Upper lobe of right lung (tissue), 1 donor: Measurements from ENCODE around the gene KDR. TPM values are rescaled to one million over a fixed set of nuclear protein-coding genes. Genes with fewer than 3 reads are reported as not detected.

ENCODE experiments used
- ATAC-seq: fragments of 200-7000 bp; cut with Tn5 transposase; one replicate; pipeline ENCODE4 v1.9.1; 2020; ENCODE audit warnings: mild to moderate bottlenecking, moderate library complexity
- DNase-seq: peaks from one replicate; pipeline ENCODE4 v3.0.0-alpha.2; 2020
- H3K27ac ChIP-seq: fragments of 200-600 bp; one replicate; pipeline ENCODE4 v1.8.0; 2022
- H3K27me3 ChIP-seq: fragments of 200-600 bp; one replicate; pipeline ENCODE4 v1.8.0; 2022; ENCODE audit warnings: mild to moderate bottlenecking
- H3K36me3 ChIP-seq: fragments of 200-600 bp; one replicate; pipeline ENCODE4 v1.8.0; 2022
- H3K4me1 ChIP-seq: fragments of 200-600 bp; one replicate; pipeline ENCODE4 v1.8.0; 2022
- H3K4me3 ChIP-seq: fragments of 200-600 bp; one replicate; pipeline ENCODE4 v1.8.0; 2022; ENCODE audit warnings: mild to moderate bottlenecking
- H3K9me3 ChIP-seq: fragments of 200-600 bp; one replicate; pipeline ENCODE4 v1.8.0; 2022
- intact Hi-C: fragments of 100-400 bp; cut with DNase I; formaldehyde crosslinking; loops from one replicate; pipeline ENCODE4 v1.11.0; 2022
- total RNA-seq: library from RNA; stranded (reverse); fragmentation: NEBNext Ultra II Directional; extraction: Animal tissue kit (Norgen Biotek cat#: 25700); gene quantifications from one replicate; pipeline ENCODE4 v1.2.1, GENCODE V29; 2021
- TF ChIP-seq, protein P1 (sequence below): fragments of 200-600 bp; IDR thresholded peaks from one replicate; pipeline ENCODE4 v1.8.0; 2022; ENCODE audit warnings: antibody characterized with exemption
- donor health status: DM: no; HTN: yes; CAD: no; lungs with severe emphysema.

Gene KDR
- total RNA-seq, 1 donor from 2014 or later: 48.6 TPM

DNA sequence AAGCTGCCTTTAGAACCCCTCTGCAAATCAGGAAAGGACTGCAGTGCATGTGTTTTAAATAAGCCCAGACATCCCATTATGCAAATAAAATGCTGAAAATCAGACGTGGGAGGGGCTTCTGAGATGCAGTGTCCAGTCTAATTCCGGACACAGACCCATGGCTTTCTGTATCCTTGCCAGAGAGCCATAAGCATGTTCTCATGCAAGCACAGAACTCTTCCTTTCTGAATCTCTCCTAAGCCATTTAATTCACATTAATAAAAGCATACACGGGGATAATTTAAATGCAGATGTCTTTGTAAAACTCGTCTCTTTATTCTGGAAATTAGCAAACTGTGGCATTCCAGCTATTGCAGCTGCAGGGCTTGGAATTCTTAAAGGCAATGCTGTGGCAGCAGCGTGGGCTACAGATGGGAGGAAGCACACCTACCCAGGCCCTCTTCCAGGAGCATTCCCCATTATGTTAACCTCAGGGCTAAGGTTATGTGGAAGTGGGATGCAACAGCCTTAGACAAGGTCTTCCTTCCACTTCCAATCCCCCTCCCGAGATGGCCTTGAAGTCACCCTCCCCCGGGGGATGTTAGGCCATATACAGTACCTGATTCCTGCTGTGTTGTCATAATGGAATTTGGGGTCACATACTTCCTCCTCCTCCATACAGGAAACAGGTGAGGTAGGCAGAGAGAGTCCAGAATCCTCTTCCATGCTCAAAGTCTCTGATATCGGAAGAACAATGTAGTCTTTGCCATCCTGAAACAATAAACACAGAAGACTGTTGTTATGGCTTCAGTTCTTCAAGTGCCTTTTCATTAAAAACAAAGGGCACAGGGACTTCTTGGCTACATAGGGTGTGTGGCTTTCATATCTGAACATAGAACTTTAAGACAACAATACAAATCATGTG, 38.1 kb downstream of the KDR start:
- DNase-seq (no peak), ATAC-seq (no peak)
- TF ChIP-seq, protein P1, sequence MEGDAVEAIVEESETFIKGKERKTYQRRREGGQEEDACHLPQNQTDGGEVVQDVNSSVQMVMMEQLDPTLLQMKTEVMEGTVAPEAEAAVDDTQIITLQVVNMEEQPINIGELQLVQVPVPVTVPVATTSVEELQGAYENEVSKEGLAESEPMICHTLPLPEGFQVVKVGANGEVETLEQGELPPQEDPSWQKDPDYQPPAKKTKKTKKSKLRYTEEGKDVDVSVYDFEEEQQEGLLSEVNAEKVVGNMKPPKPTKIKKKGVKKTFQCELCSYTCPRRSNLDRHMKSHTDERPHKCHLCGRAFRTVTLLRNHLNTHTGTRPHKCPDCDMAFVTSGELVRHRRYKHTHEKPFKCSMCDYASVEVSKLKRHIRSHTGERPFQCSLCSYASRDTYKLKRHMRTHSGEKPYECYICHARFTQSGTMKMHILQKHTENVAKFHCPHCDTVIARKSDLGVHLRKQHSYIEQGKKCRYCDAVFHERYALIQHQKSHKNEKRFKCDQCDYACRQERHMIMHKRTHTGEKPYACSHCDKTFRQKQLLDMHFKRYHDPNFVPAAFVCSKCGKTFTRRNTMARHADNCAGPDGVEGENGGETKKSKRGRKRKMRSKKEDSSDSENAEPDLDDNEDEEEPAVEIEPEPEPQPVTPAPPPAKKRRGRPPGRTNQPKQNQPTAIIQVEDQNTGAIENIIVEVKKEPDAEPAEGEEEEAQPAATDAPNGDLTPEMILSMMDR: no peak
- H3K27me3 ChIP-seq: no peaks in the 10 kb centered on the region
- no peaks in the 10 kb centered on the region for H3K9me3 ChIP-seq
- H3K27ac ChIP-seq: no peak overlapping the region
- H3K4me1 ChIP-seq: peaks cover 3% of the 10 kb centered on the region
- H3K36me3 ChIP-seq: peaks cover 8% of the 10 kb centered on the region
- no peak overlapping the region for H3K4me3 ChIP-seq
- intact Hi-C loops: no loop called here

DNA sequence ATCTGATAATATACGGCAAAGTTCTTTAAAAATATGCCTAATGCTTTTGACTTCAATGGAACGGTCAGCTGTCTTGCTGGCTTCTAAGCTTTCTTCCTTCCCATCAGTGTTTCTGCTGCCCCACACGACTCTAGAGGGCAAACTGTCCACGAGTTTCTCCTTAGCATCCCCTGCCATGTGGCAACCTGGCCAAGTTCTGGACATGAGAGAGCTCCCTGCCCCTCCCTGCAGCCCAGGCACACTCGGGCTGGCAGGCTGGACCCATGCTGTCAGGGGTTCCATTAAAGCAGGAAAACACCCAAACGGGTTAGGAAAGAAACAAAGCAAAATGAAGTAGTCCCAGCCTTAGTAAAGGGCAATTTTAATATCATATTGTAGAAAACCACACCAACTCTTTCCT, 38.8 kb downstream of the KDR start:
- intact Hi-C loops: no loop called here
- DNase-seq (no peak), ATAC-seq (no peak)
- H3K27ac ChIP-seq: no peak overlapping the region
- H3K9me3 ChIP-seq: no peaks in the 10 kb centered on the region
- TF ChIP-seq, protein P1: no peak
- H3K27me3 ChIP-seq: no peaks in the 10 kb centered on the region
- H3K4me1 ChIP-seq: peaks cover 3% of the 10 kb centered on the region
- no peak overlapping the region for H3K4me3 ChIP-seq
- peaks cover 11% of the 10 kb centered on the region for H3K36me3 ChIP-seq

DNA sequence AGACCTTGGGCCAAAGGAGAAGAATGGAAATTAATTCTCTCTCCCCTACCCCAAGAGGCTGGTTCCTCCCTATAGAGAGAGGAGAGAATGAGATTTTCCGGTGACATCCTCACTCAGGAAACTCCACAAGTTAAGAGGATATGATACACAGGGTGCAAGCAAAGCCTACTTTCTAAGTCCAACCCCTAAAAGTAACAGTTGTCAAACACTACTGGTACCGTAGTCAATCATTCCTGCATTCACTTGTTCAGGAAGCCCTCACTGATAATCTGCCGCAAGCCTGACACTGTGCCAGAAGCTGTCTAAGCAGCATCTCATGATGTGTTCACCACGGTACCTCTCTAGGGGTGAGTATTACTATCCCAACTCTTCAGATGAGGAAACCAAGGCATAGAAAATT, 41.7 kb downstream of the KDR start:
- TF ChIP-seq, protein P1: no peak
- intact Hi-C loops: no loop called here
- H3K27ac ChIP-seq: no peak overlapping the region

DNA sequence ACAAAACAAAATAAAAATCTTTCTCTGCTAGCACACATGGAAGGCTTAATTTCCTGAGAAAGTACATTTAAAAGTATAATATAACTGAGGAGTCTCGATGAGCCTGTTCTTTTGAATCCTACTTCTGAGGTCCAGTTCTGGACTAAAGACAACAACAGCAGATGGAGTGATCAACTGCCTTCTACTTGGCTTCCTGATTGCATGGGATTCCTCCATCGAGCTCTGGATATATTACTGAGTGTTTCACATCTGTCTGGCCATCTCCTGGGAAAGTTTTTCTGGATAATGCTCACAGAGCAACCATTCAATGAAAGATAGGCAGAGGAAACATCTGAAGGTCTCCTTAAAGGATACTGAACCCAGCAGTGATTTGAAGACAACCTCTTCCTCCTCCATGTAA, 42.6 kb downstream of the KDR start:
- no peak overlapping the region for H3K4me3 ChIP-seq
- H3K9me3 ChIP-seq: no peaks in the 10 kb centered on the region
- intact Hi-C loops: no loop called here
- DNase-seq (no peak), ATAC-seq (no peak)
- no peaks in the 10 kb centered on the region for H3K27me3 ChIP-seq
- TF ChIP-seq, protein P1: no peak
- peaks cover 4% of the 10 kb centered on the region for H3K4me1 ChIP-seq
- peaks cover 12% of the 10 kb centered on the region for H3K36me3 ChIP-seq
- H3K27ac ChIP-seq: no peak overlapping the region

More for the DNA sequence above, 41.7 kb downstream of the KDR start:
- Histone ChIP-seq H3K4me1 (peaks cover 7% of the 10 kb centered on the region), H3K4me3 (no peak overlapping the region), H3K36me3 (peaks cover 12% of the 10 kb centered on the region), H3K9me3 (no peaks in the 10 kb centered on the region), H3K27me3 (no peaks in the 10 kb centered on the region)
- no peak for DNase-seq
- no peak for ATAC-seq

DNA sequence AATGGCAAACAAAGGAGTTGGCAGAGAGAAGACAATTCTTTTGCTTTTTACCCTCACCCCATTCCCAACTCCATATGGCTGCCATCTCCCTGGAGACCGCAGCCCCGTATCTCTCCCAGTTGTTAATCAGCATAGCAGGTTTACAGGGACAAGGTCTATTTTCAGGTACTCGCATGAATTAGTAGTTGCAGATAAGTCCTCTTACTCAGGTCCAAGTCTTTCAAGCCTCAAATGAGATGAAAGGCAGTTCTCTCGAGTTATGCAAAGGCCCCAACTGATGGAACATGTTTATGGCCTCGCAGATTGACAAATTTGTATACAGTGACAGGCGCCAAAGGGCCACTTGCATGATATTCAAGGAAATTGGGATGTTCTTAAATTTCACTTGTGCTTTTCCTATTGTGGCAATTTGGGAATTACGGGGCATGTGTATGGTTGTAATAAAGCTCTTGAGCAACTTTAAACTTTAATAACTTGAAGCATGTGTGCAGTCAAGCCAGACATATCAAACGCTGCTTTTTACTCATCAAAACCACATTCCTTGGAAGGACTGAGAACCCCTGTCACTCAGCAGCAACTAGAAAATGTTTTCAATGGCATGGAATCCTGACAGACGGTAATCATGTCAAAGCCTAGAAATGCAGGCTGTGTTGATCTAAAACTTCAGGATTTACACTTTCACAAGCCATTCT, 45.1 kb downstream of the KDR start:
- TF ChIP-seq, protein P1: no peak
- H3K36me3 ChIP-seq: peaks cover 4% of the 10 kb centered on the region
- no peak for ATAC-seq
- no peaks in the 10 kb centered on the region for H3K9me3 ChIP-seq
- H3K4me1 ChIP-seq: peaks cover 4% of the 10 kb centered on the region
- no peak overlapping the region for H3K4me3 ChIP-seq
- H3K27me3 ChIP-seq: no peaks in the 10 kb centered on the region
- no peak for DNase-seq
- intact Hi-C loops: no loop called here
- no peak overlapping the region for H3K27ac ChIP-seq
